CD4-positive, alpha-beta T cell treated with Interleukin-6 for 4 hours (primary cell): Measurements from ENCODE around the gene HSF5.
"Not testable (repeated sequence)": the region's sequence is repeated elsewhere in the genome, so short reads cannot be mapped to it uniquely, and the experiment has no call there.

Source experiments
- DNase-seq: peaks from one replicate; pipeline ENCODE4 v3.0.0-alpha.2; 2020; ENCODE audit warnings: mixed read lengths

HSF5 gene

GRCh38 chr17:58516644-58517377, 28.6 kb upstream of the HSF5 start:
- no peak for DNase-seq

DNA sequence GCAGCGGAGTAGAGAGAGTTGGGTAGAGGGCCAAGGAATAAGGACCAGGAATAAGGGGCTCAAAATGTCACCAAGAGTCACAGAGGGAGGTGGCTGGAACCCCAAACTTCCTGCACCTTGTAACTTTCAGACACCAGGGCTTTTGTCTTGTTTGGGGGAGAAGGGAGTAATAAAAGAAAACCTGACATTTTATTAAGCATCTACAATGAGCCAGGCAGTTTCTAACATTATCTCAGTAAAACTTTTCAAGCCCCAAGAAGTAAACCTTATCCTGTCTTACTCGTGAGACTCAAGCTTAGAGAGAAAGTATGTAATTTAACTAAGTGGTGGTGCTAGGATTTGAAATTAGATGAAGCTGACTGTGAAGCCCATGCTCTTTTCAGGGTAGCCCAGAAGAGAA, 27.1 kb upstream of the HSF5 start:
- DNase-seq, result no peak

GRCh38 chr17:58514770-58515157, 26.6 kb upstream of the HSF5 start:
- no peak for DNase-seq

DNA sequence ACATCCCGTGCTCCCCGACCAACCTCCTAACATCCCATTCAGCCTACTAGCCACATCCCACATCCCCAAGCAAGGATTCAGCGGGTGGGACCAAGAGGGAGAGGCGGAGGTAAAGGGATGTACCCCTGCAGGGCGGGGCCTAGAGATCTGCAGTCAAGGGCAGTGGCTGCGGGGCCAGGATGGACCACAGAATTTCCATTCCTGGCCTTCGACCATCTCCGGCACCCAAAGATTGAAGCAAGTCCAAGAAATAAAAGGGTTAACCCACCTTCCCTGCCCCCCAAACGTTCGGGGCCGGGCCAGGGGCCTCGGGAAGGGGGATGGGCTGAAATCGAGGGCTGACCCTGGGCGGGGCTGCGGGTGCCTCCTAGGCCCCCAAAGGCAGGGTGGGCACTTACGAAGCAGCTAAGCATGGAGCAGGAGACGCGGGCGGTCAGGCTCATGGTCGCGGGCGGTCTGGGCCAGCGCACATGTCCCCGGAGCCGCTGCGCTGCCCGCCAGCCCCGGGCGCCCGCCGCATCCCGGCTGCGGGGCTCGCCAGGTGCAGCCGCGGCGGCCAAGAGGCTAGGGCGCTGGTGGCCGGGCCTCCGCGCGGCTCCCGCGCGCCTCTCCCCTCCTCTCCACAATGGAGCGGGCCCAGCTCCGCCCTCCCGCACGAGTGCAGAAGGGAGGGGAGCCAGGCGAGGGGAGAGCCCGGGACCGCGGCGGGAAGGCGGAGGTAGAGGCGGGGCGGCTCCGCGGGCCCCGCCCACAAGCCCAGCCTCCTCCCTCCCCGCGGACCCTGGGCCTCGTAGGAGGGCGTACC, 26.0 kb upstream of the HSF5 start, which contains the start of gene MTMR4:
TSS of gene MTMR4 (minus strand) at position 674 of the 805 bp plus-strand sequence. CDS start at position 443, 231 bp downstream.
- peak; percentile 82 for DNase-seq

- no peak for DNase-seq
These were observed 25.2 kb upstream of the HSF5 start for GRCh38 chr17:58513267-58513964.

- no peak for DNase-seq
These were observed 21.9 kb upstream of the HSF5 start for GRCh38 chr17:58510075-58510474.

- DNase-seq, result no peak
These were observed 20.3 kb upstream of the HSF5 start for GRCh38 chr17:58508341-58509067.

GRCh38 chr17:58507123-58507634, 19.0 kb upstream of the HSF5 start:
- DNase-seq, result no peak

GRCh38 chr17:58506354-58507080, 18.3 kb upstream of the HSF5 start:
- DNase-seq, result no peak

DNA sequence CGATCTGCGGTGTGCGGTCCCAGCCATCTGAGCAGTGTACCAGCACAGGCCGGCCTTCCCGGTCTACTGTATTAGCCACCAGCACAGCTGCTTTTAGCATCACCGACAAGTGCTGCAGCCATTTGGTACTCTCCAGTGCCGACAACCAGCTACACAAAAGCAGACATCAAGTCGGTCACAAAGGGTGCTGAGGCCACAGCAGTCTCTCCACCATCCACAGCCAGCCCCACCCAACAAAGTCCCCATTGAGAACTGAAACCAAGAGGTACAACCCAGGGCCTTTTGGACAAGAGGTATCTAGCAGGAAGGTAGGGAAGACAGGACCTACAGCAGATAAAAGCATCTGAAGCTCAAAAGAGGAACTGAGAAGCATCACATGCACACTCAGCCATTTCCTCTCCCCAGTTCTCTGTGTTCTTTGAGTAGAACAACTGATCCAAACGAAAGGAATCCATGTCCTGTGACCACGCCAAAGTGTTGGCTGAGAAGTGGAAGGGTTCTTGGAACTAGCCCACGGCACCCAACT, 16.7 kb upstream of the HSF5 start:
- no peak for DNase-seq

- no peak for DNase-seq
These were observed 15.7 kb upstream of the HSF5 start for GRCh38 chr17:58503866-58504265.

GRCh38 chr17:58503134-58503533, 14.9 kb upstream of the HSF5 start:
- not testable (repeated sequence) for DNase-seq

DNA sequence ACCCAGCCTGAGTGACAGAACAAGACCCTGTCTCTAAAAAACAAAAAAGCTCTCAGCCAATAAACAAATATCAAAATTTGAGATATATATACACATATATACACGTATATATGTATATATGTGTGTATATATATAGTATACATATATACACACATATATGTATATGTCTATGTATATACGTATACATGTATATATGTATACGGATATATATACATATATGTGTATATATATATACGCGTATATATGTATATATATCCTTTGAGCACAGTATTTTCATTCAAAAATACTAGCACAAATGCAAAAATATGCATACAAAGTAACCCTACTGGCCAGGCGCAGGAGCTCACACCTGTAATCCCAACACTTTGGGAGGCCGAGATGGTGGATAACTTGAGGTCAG, 13.2 kb upstream of the HSF5 start:
- DNase-seq, result no peak

GRCh38 chr17:58498177-58498828, 10.1 kb upstream of the HSF5 start:
- no peak for DNase-seq

- DNase-seq, result no peak
These were observed 5.3 kb upstream of the HSF5 start for GRCh38 chr17:58493506-58493905.

GRCh38 chr17:58492238-58493121, 4.3 kb upstream of the HSF5 start:
- DNase-seq, result no peak

- no peak for DNase-seq
These were observed 3.4 kb upstream of the HSF5 start for GRCh38 chr17:58491510-58492045.

DNA sequence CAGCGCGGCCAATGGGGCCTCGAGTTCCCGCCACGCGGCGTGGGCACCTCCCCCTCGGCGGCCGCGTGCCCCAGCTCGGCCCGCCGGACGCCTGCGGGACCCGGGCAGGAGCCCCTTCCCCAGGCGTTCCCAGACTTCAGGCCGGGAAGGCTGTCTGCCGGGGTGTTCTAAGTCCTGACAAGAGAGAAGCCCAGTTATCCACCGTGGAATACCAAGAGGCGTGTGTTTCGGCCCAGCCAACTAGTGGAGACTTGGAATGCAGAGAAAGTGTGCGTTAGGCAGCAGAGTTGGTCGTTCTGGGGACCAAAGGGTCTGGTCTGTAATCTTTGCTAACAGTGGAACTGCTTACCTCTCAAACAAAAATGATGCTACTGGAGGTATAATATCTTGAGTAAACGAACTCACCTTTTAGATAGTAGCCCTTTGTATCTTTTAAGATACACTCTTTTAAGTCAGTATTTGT, 251 bp upstream of the HSF5 start:
- no peak for DNase-seq

- DNase-seq, result no peak
These were observed 3.6 kb downstream of the HSF5 start for GRCh38 chr17:58484600-58484999.

- not testable (repeated sequence) for DNase-seq
These were observed 6.4 kb downstream of the HSF5 start for GRCh38 chr17:58481798-58482197.
